GM21423 (cell line): ENCODE data around the gene C1GALT1C1L.
"Not testable (repeated sequence)": the region's sequence is repeated elsewhere in the genome, so short reads cannot be mapped to it uniquely, and the experiment has no call there.

ENCODE experiments used
- ATAC-seq: cut with Tn5 transposase; IDR thresholded peaks from one replicate; pipeline ENCODE4 v1.9.1; 2021; ENCODE audit warnings: mild to moderate bottlenecking, moderate library complexity; ENCODE audit not compliant: unreplicated experiment

Gene C1GALT1C1L

DNA sequence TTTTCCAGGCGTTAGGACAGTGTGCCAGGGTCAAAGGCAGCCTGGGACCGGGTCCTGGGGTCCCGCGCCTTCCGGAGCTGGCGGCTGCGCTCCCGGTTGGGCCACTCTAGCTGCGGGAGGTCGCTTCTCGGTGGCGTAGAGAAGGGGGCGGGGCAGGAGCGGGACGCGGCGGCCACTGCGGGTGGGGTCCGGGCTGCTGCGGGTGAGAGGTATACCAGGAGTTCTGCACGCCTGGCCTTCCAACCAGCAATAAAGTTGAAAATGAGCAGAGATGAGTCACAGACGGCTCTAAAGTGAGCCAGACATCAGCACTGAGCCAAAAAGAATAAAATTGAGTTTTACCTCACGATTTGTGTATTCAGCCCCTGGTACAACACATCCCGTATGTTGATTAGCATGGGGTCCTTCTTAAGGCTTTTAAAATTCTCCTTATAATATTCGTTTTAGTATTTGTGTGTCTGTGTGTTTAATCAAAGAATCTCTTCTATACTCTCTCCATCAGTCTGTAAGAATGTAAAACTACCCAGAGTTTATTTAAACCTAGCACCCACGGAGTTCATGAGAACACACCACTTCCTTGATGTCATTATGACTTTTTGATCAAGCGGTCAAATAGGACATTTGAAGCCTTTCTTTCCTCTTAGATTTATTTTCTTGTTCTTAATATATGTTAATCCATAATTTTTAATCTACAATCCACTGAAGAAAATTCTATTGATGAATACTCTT is at the start of gene C1GALT1C1L:
Gene C1GALT1C1L (minus strand): TSS at position 108 of the 729 bp plus-strand sequence. CDS start 107 bp downstream, at position 1.
- no peak for ATAC-seq

- no peak for ATAC-seq
Observed at GRCh38 chr2:43725711-43726246, 49.5 kb upstream of the C1GALT1C1L start.

GRCh38 chr2:43724728-43725526 is 48.7 kb upstream of the C1GALT1C1L start:
- no peak for ATAC-seq

DNA sequence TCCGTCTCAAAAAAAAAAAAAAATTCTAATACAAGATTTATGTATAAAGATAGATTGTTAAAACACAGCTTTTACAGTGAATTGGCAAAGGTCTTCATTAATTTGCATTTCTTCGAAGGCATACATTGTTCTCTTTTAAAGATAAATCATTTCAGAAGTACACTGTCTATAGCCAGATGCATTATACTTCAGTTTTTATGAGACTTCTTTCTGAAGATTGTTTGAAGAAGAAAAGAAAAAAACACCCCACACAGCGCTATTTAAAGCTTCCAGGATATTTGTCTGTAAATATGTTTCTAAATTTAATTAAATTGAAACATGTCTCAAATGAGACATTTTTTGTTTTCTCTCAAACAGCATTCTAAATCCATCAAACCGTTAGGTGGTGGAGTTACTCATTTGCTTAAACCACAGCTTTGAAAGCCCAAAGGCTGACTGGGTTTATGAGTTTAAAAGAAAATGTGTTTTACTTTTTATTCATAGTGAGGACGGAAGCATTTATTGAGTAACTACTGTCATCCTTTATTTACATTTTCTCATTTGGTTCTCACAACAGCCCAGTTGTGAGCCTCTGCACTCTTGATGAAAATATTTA is 42.4 kb upstream of the C1GALT1C1L start:
- no peak for ATAC-seq

GRCh38 chr2:43717322-43717721 is 41.1 kb upstream of the C1GALT1C1L start:
- no peak for ATAC-seq

DNA sequence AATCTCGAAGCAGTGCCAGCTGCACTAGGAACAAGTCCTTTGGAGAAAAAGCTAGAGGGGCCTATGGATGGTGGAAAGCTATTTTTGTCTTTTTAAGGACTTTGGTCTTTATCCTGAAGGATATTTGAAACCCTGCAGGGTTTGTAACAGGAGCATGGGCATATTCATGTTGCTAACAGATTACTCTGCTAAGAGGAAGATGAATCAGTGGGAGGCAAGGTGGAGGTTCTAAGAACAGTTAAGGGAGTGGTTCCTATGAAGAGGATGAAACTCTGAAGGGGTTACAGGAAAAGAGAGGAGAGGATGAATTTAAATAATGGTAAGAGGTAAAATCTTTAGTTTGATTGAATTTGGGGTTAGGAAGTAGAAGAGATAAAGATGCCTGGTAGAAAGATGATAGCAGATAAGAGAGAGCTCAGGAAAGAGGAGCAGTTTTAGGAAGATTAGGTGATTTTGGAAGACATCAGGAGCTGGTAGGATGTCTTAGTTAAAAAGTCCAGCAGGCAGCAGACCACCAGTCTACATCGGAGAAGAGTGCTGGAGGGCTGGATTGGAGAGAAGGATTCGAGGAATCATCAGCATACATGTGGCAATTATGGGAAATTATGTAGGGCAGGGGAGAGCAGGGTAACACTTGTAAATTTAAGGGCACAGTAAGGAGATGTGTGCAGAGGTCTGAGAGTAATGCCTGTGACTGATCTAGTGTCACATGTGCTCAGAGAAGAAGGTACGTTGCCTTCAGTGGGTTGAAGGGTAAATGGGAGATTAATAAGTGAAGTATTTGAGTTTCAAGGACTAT is 39.3 kb upstream of the C1GALT1C1L start:
- ATAC-seq = no peak

DNA sequence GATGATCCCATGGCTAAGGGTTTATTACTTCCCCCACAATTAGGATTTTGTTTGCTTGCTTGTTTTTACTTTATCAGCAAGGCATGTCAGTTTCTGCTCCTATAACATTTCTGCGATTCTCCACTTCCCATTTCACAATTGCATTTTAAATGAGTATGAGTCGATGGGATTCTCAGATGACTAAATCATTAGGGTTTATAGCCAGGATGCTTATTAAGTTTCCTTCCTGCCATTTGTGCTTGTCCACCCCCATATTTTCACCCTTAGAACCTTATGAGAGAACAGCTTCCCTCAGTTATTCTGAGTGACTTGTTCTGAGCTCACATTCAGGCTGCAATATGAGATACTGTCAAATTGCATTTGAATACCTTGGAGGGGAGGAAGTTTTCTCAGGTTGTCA is 37.9 kb upstream of the C1GALT1C1L start:
- no peak for ATAC-seq

DNA sequence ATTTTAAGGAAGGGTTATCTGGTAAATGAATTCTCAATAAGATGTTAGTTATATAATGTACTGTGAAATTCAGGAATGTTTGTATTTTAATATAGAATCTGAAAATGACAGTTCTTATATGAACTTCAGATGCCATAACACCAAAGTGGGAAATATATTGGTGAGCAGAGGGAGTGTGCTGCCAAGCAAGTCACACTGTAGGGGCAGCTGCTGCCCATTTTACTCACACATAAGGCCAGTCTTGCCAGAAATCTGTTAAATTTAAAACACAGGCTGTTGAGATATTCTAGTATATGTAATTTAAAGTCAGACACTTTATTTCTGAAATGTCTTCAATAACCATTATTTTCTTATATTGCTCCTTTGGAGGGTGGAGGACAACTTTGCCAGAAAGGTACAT is 34.6 kb upstream of the C1GALT1C1L start:
- ATAC-seq = no peak

GRCh38 chr2:43708891-43709290 is 32.7 kb upstream of the C1GALT1C1L start:
- no peak for ATAC-seq

DNA sequence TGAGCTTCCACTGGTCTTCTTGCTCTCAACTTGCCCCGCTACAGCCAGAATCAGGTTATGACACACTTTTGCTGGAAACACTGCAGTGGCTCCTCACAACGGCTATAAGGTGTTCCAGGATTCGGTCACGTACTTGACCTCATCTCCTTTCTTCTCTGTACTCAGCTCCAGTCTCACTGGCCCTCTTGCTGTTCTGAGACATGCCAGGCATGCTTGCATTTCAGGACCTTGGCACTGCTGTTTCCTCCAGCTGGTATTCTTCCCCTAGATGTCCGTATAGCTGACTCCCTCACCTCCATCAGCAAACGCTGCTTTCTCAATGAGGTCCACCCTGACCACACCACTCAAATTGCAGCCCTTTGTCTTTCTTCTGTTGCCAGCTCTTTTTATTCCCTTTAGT is 31.9 kb upstream of the C1GALT1C1L start:
- ATAC-seq = no peak

DNA sequence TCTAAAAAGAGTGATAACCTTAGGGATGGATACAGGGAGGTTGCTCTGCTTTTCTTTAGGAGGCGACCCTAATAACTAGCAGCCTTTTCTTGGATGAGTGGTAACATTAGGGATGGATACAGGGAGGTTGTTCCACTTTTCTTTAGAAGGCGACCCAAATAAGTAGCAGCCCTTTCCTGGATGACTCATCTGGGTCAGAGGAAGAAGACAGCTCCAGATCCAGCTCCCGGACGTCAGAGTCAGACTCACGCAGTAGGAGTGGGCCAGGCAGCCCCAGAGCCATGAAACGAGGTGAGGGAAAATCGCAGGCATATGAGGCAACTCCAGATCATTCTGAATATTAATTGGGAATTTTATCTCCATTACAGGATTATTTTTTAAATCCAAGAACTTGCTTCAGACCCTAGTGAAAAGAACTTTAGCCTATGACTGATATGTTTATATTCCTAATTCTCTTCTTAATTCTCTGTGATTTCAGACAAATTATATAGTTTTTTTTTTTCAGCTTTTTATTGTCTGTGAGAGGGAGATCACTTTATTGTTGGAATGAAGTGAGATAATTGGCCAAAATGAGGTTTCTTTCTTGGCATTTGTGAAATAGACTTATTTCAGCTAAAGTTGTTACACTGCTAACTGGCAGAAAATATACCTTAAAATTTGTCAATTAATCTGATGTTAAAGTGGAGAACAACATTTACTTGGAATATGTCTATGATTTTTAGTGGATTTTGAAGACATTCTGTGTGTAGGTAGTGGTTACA is 31.2 kb upstream of the C1GALT1C1L start:
- ATAC-seq = no peak

DNA sequence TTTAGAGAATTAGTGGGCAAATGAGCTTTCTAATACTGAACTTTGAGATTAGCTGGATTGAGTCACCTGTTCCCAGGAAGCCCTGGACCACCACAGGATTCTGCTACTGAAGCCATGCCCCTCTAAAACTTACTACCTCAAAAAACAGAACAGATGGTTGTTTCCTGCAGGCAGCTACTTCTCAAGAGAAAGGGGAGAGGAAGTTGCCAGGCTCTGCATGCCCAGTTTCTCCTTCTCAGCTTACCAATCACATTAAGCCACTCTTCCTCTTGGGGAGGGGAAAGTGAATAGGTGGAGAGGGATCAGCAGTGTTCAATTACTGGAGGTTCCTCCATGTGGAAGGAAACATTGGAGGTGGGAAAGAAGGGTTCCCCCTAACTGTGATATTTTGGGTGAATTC is 24.9 kb upstream of the C1GALT1C1L start:
- no peak for ATAC-seq

DNA sequence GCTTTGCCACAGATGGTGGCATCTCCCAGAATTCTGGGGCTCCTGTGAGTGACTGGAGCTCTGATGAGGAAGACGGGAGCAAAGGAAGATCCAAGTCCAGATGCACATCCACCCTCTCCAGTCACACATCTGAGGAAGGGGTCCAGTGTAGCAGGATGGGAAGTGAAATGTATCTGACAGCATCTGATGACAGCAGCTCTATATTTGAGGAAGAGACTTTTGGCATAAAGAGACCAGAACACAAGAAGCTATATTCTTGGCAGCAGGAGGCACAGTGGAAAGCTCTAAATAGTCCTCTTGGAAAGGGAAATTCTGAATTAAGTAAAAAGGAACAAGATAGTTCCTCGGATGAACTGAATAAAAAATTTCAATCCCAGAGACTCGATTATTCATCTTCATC is 23.5 kb upstream of the C1GALT1C1L start:
- no peak for ATAC-seq

- not testable (repeated sequence) for ATAC-seq
Observed at GRCh38 chr2:43698140-43698539, 21.9 kb upstream of the C1GALT1C1L start.

DNA sequence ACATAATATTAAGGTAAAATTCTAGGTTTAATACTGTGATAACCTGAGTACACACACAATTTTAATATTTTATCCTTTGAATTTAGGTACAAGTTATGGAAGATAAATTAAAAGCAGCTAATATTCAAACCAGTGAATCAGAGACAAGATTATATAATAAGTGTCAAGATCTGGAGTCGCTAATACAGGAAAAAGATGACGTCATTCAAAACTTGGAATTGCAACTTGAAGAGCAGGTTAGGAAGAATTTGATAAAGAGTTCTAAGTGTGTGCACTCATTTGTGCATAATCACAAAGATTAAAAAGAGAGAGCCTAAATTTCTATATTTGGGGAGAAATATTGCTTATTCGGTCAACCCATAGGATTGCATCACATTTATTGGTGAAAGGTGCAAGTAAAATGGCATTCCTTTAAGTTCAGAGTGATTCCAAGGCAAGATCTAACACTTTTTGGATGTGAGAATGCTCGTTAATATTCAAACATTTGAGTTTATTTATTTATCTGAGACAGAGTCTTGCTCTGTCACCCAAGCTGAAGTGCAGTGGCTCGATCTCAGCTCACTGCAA is 16.3 kb upstream of the C1GALT1C1L start:
- ATAC-seq = no peak

DNA sequence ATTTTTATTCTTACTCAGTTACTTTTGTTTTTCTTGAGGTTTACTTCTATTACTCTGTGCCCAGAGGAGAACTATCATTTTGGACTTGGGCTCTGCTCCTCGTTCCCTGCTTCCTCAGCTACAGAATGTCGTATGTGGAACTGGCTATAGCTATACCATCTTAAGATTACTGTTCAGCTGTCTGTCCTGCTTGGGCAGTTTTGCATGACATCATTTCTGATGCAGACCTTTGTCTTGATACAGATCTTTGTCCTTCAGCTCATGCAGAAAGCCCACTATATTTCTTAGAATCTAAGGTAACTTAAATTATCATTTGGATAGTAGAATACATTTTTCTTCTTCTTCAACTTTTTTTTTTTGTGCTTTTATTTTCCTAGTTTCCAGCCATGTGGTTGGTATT is 13.8 kb upstream of the C1GALT1C1L start:
- no peak for ATAC-seq

DNA sequence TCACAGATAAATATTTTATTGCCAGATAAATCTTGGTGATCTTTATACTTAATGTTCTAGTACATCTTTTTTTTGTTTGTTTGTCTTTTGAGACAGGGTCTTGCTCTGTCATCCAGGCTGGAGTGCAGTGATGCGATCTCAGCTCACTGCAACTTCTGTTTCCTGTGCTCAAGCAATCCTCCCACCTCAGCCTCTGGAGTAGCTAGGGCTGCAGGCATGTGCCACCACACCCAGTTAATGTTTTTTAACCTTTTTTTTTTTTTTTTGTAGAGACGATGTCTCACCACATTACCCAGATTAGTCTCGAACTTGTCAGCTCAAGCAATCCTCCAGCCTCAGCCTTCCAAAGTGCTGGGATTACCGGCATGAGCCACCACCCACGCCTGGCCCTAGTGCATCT is 9.1 kb upstream of the C1GALT1C1L start:
- ATAC-seq = no peak

GRCh38 chr2:43677783-43678182 is 1.6 kb upstream of the C1GALT1C1L start:
- not testable (repeated sequence) for ATAC-seq

DNA sequence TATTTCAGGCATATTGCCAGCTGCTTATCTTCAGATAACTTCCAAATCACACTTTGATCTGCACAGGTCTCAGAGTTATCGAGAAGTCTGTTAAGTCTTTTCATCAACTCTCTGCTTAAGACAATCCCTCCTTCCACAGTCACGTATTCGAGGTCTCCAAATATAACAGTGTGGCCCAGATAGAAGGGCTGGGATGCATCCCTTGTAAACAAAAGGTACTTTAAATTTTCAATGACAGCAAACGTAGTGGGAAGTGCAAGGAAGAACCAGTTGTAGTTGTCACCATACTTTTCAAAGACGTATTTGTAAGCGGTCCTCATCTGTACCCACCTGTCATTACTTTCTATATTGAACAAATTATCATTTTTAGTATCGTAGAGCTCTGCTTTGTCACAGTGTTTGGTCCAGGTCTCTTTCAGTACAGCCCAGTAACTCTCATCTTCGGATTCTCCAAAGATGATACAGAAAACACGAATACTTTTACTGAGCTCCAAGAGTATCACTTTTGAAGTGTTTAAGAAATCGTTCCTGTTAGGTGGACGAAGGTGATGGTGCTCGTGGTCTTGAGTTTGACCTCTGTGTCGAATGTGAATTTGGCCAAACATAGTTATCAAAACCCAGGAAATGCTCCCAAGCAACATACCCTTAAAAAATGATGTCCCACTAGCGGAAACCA is 445 bp downstream of the C1GALT1C1L start:
- no peak for ATAC-seq
